Epithelial cell of prostate (primary cell): ENCODE measurements around the gene CRYBB3.
"Not testable (repeated sequence)": the region's sequence is repeated elsewhere in the genome, so short reads cannot be mapped to it uniquely, and the experiment has no call there.

Experiments used
- DNase-seq: peaks from one replicate; pipeline ENCODE4 v3.0.0-alpha.2; 2011; ENCODE audit warnings: low read depth, low spot score
- H3K27ac ChIP-seq: fragments of 450-650 bp; 2 replicates; pipeline ENCODE4 v1.5.1; 2017; ENCODE audit warnings: mild to moderate bottlenecking

The CRYBB3 gene

GRCh38 chr22:25235547-25236290, 36.1 kb downstream of the CRYBB3 start:
- DNase-seq, result peak; percentile 39
- no peak overlapping the region for H3K27ac ChIP-seq

- H3K27ac ChIP-seq, result no peak overlapping the region
- DNase-seq, result no peak
Observed at GRCh38 chr22:25236417-25236816, 36.8 kb downstream of the CRYBB3 start.

GRCh38 chr22:25237503-25237902, 37.8 kb downstream of the CRYBB3 start:
- DNase-seq, result no peak
- H3K27ac ChIP-seq, result no peak overlapping the region

GRCh38 chr22:25238058-25238457, 38.4 kb downstream of the CRYBB3 start:
- not testable (repeated sequence) for H3K27ac ChIP-seq, DNase-seq

- not testable (repeated sequence) for H3K27ac ChIP-seq, DNase-seq
Observed at GRCh38 chr22:25255169-25255568, 55.5 kb downstream of the CRYBB3 start.
